Stimulated activated naive CD8-positive, alpha-beta T cell treated with anti-CD3 and anti-CD28 coated beads, Interleukin-15, amount 100 ng/mL, for 72 hours (primary cell): ENCODE data around the gene EIF5A.

Experiments
- ATAC-seq: fragments of 150-1000 bp; cut with Tn5 transposase; 2 replicates; pipeline ENCODE4 v1.10.0; 2021; ENCODE audit warnings: mild to moderate bottlenecking, moderate library complexity
- DNase-seq, 2 donors: peaks; one replicate each; pipeline ENCODE4 v3.0.0; 2021 to 2022
- H3K27ac Mint-ChIP-seq, 2 donors: one replicate each; pipeline ENCODE4 v1.8.0; 2022; ENCODE audit warnings: mild to moderate bottlenecking in 2 of 2, mixed read lengths in 2 of 2, moderate library complexity in 2 of 2
- H3K27me3 Mint-ChIP-seq: one replicate; pipeline ENCODE4 v1.8.0; 2022; ENCODE audit warnings: mixed read lengths
- H3K4me1 Mint-ChIP-seq: one replicate; pipeline ENCODE4 v1.8.0; 2022; ENCODE audit warnings: mild to moderate bottlenecking, mixed read lengths
- H3K4me3 Mint-ChIP-seq, 2 donors: one replicate each; pipeline ENCODE4 v1.8.0; 2022; ENCODE audit warnings: mild to moderate bottlenecking in 2 of 2, mixed read lengths in 2 of 2, moderate library complexity in 1 of 2
- H3K9me3 Mint-ChIP-seq, 2 donors: one replicate each; pipeline ENCODE4 v1.8.0; 2022; ENCODE audit warnings: mixed read lengths in 2 of 2

Gene EIF5A

GRCh38 chr17:7281074-7281952 lies 26.1 kb upstream of the EIF5A start, which contains the start of gene SLC2A4:
SLC2A4 (plus strand) TSS chr17:7281718; CDS start chr17:7281935, 217 bp downstream.
- no peaks in the 10 kb centered on the region for H3K9me3 Mint-ChIP-seq
- peak; percentile 80 for ATAC-seq
- DNase-seq, result peak; percentile 80 to 88
- peaks cover 45% of the 10 kb centered on the region for H3K27me3 Mint-ChIP-seq
- peak within 1 kb of the TSS; percentile 87 to 95 for H3K4me3 Mint-ChIP-seq
- H3K27ac Mint-ChIP-seq, result peak within 1 kb of the TSS; percentile 31 to 72
- H3K4me1 Mint-ChIP-seq, result peaks cover 39% of the 10 kb centered on the region

GRCh38 chr17:7281953-7282751 lies 25.3 kb upstream of the EIF5A start:
- Mint-ChIP-seq H3K4me3 (peak overlapping the region; percentile 87 to 95), H3K9me3 (no peaks in the 10 kb centered on the region)

GRCh38 chr17:7282752-7283321 lies 24.6 kb upstream of the EIF5A start:
- peaks cover 39% of the 10 kb centered on the region for H3K4me1 Mint-ChIP-seq
- no peak for DNase-seq
- ATAC-seq, result no peak
- peaks cover 52% of the 10 kb centered on the region for H3K27me3 Mint-ChIP-seq
- H3K27ac Mint-ChIP-seq, result no peak overlapping the region
- H3K4me3 Mint-ChIP-seq, result peak overlapping the region in 1 of 2 donors; percentile 95
- H3K9me3 Mint-ChIP-seq, result no peaks in the 10 kb centered on the region

More at GRCh38 chr17:7281953-7282751, 25.3 kb upstream of the EIF5A start:
- H3K27me3 Mint-ChIP-seq, result peaks cover 45% of the 10 kb centered on the region
- no peak overlapping the region for H3K27ac Mint-ChIP-seq
- peaks cover 39% of the 10 kb centered on the region for H3K4me1 Mint-ChIP-seq
- ATAC-seq (no peak), DNase-seq (no peak)

GRCh38 chr17:7283471-7284216 lies 23.8 kb upstream of the EIF5A start:
- Mint-ChIP-seq H3K27me3 (peaks cover 56% of the 10 kb centered on the region), H3K4me3 (no peak overlapping the region), H3K27ac (peak overlapping the region in 1 of 2 donors; percentile 27), H3K4me1 (peaks cover 39% of the 10 kb centered on the region), H3K9me3 (no peaks in the 10 kb centered on the region)
- no peak for ATAC-seq
- DNase-seq, result no peak

- H3K4me3 Mint-ChIP-seq, result no peak overlapping the region
- no peak overlapping the region for H3K27ac Mint-ChIP-seq
- ATAC-seq (no peak), DNase-seq (no peak)
- H3K4me1 Mint-ChIP-seq, result peaks cover 39% of the 10 kb centered on the region
- no peaks in the 10 kb centered on the region for H3K9me3 Mint-ChIP-seq
- peaks cover 51% of the 10 kb centered on the region for H3K27me3 Mint-ChIP-seq
These were observed 22.5 kb upstream of the EIF5A start for GRCh38 chr17:7284911-7285310.

GRCh38 chr17:7285679-7286078 lies 21.7 kb upstream of the EIF5A start:
- DNase-seq (no peak), ATAC-seq (no peak)
- H3K27me3 Mint-ChIP-seq, result peaks cover 45% of the 10 kb centered on the region
- H3K4me1 Mint-ChIP-seq, result peaks cover 31% of the 10 kb centered on the region
- H3K4me3 Mint-ChIP-seq, result no peak overlapping the region
- no peaks in the 10 kb centered on the region for H3K9me3 Mint-ChIP-seq
- H3K27ac Mint-ChIP-seq, result peak overlapping the region in 1 of 2 donors; percentile 22

GRCh38 chr17:7289256-7290032 lies 18.0 kb upstream of the EIF5A start:
- Mint-ChIP-seq H3K9me3 (no peaks in the 10 kb centered on the region), H3K27me3 (peaks cover 38% of the 10 kb centered on the region), H3K4me3 (no peak overlapping the region), H3K4me1 (peaks cover 9% of the 10 kb centered on the region), H3K27ac (no peak overlapping the region)
- DNase-seq (no peak), ATAC-seq (no peak)

- Mint-ChIP-seq H3K4me3 (no peak overlapping the region), H3K27me3 (peaks cover 40% of the 10 kb centered on the region), H3K27ac (no peak overlapping the region), H3K4me1 (peaks cover 14% of the 10 kb centered on the region), H3K9me3 (no peaks in the 10 kb centered on the region)
- ATAC-seq (no peak), DNase-seq (no peak)
These were observed 17.3 kb upstream of the EIF5A start for GRCh38 chr17:7290166-7290565.

- Mint-ChIP-seq H3K4me3 (no peak overlapping the region), H3K27ac (no peak overlapping the region), H3K27me3 (peaks cover 46% of the 10 kb centered on the region), H3K4me1 (peaks cover 19% of the 10 kb centered on the region), H3K9me3 (no peaks in the 10 kb centered on the region)
- no peak for DNase-seq
- ATAC-seq, result no peak
These were observed 16.7 kb upstream of the EIF5A start for GRCh38 chr17:7290685-7291084.

- Mint-ChIP-seq H3K27ac (no peak overlapping the region), H3K27me3 (peaks cover 58% of the 10 kb centered on the region), H3K4me3 (no peak overlapping the region), H3K9me3 (no peaks in the 10 kb centered on the region), H3K4me1 (peaks cover 32% of the 10 kb centered on the region)
- no peak for DNase-seq
- no peak for ATAC-seq
These were observed 15.2 kb upstream of the EIF5A start for GRCh38 chr17:7292194-7292593.

GRCh38 chr17:7292729-7293128 lies 14.7 kb upstream of the EIF5A start:
- Mint-ChIP-seq H3K4me1 (peaks cover 32% of the 10 kb centered on the region), H3K27ac (no peak overlapping the region), H3K27me3 (peaks cover 53% of the 10 kb centered on the region), H3K4me3 (no peak overlapping the region), H3K9me3 (no peaks in the 10 kb centered on the region)
- DNase-seq (no peak), ATAC-seq (no peak)

GRCh38 chr17:7293159-7293558 lies 14.3 kb upstream of the EIF5A start:
- peak overlapping the region in 1 of 2 donors; percentile 67 for H3K4me3 Mint-ChIP-seq
- no peak for ATAC-seq

GRCh38 chr17:7293816-7294613 lies 13.4 kb upstream of the EIF5A start:
- peak; percentile 1 for ATAC-seq
- Mint-ChIP-seq H3K4me3 (peak overlapping the region; percentile 91 to 95), H3K9me3 (no peaks in the 10 kb centered on the region)

More at GRCh38 chr17:7293159-7293558, 14.3 kb upstream of the EIF5A start:
- H3K9me3 Mint-ChIP-seq, result no peaks in the 10 kb centered on the region
- H3K27ac Mint-ChIP-seq, result no peak overlapping the region
- peaks cover 32% of the 10 kb centered on the region for H3K4me1 Mint-ChIP-seq
- H3K27me3 Mint-ChIP-seq, result peaks cover 48% of the 10 kb centered on the region
- DNase-seq, result no peak

More at GRCh38 chr17:7293816-7294613, 13.4 kb upstream of the EIF5A start:
- Mint-ChIP-seq H3K4me1 (peaks cover 32% of the 10 kb centered on the region), H3K27ac (no peak overlapping the region), H3K27me3 (peaks cover 48% of the 10 kb centered on the region)
- no peak for DNase-seq
